Activated CD8-positive, alpha-beta memory T cell treated with anti-CD3 and anti-CD28 coated beads for 48 hours (primary cell): Measurements from ENCODE around the gene AK2.

Experiments used
- DNase-seq, 3 experiments: peaks; one replicate each; pipeline ENCODE4 v3.0.0-alpha.2; 2020; ENCODE audit warnings: low read depth in 2 of 3, low spot score in 2 of 3

Gene AK2

DNA sequence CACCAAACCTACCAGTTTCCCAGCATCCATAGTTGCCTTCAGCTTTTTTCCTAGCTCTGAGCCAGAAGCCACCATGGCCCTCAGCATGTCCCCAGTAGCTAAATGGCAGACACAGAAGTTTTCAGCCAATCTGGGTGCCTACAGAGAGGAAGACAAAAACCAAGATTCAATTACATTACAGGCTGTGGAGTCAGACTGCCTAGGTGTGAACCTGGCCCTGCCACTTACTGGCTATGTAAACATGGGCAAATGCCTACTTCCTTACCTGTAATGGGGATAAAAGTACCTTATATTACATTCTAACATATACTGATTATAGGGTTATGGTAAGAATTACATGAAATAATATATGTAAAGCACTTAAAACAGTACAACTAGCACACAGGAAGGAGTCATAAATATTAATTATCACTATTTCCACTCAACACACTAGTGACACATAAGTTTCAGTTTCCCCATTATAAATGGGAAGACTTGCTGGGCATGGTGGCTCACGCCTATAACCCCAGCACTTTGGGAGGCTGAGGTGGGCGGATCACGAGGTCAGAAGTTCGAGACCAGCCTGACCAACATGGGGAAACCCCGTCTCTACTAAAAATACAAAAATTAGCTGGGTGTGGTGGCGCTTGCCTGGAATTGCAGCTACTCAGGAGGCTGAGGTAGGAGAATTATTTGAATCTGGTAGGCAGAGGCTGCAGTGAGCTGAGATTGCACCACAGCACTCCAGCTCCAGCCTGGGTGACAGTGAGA, 12.1 kb downstream of the AK2 start:
- DNase-seq, result peak; percentile 19 to 61 (median 33)

GRCh38 chr1:33022650-33023200, 14.0 kb downstream of the AK2 start:
- no peak for DNase-seq

DNA sequence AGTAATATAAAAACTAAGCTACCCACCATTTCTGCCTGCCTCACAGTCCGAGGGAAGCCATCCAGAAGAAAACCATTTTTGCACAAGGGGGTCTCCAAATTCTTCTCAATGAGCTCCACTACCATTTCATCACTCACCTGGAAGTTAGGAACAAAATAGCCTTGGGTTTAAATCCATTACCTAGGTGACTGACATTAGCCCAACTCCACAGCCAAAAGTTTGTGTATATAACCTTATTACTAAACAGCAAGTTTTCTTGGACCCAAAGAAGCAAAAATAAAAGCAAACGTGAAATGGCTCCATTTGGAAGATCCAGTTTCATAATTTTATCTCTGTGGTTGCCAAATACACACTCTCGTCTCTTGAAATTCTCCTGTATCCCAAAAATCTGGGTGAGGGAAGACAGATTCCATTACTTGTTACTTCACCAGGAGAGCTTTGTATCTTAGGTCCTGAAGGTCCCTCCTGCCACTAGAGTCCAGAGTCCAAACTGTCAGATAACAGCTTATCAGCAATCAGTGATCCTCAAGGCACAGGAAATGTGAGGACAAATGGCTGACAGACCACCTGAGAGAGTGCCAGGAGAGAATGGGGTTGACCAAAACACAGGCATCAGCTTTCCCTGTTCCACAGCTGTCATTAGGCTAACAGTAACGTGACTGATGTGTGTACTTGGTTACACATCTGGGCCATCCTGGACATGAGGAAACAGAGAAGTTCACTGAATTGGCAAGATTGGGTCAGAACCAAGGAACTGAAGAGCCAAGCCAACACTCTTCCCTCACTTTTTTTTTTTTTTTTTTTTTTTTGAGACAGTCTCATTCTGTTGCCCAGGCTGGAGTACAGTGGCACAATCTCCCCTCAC, 14.9 kb downstream of the AK2 start:
- no peak for DNase-seq

GRCh38 chr1:33018112-33018511, 18.6 kb downstream of the AK2 start:
- no peak for DNase-seq

DNA sequence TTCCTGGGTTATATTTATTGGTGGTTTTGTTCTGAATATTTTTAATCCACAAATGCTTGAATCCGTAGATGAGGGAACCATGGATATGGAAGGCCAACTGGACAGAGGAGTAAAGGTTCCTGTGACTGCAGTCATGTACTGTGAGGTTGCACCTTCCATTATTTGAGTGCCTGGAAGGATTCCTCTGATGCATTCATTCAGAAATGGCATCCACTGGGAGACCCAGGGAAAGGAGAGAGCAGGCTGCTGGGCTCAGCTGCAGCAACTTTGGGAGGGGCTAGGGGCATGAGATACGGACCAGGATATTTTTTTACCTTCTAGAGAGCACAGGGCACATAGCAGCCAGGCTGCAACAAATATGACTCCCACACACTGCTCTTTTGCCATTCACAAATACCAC, 19.5 kb downstream of the AK2 start:
- DNase-seq, result no peak

DNA sequence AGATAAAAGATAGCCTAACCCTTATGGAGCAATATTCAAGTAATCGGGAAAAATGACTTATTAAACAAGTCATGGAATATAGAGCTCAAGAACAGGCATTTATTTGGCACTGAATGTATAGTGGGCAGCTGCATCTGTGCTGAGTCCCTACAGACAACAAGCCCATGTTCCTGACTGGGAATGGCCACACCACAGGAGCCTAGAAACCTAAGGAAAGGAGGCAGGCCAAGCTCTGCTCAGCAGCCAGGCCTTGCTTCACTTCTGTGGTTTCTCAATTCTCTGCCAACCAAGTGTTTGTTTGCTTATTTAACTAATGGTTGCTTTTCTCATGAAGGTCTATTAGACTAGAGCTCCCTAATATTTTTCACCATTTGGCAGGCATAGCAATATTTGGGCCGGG, 21.5 kb downstream of the AK2 start:
- DNase-seq, result no peak

- no peak for DNase-seq
Observed at GRCh38 chr1:33014464-33015163, 22.1 kb downstream of the AK2 start.

- DNase-seq, result no peak
Observed at GRCh38 chr1:33013791-33014190, 22.9 kb downstream of the AK2 start.

DNA sequence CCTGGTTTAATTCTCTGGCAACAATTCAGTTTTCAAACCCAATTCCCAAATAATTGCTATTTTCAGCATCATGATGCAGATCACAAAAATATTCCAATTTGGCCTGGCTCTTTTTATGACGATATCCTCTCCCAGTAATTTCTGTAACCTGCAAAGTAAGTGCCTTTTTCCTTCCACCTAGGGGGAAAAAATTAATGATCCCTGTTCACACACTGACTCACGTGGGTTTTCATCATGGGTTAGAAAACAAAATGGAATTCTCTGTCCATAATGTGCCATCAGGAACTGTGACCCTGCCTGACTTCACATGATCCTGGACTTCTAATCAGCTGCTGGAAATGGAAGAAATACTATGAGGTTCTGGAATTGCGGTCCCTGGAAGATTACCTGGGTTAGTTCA, 24.5 kb downstream of the AK2 start:
- DNase-seq, result no peak

DNA sequence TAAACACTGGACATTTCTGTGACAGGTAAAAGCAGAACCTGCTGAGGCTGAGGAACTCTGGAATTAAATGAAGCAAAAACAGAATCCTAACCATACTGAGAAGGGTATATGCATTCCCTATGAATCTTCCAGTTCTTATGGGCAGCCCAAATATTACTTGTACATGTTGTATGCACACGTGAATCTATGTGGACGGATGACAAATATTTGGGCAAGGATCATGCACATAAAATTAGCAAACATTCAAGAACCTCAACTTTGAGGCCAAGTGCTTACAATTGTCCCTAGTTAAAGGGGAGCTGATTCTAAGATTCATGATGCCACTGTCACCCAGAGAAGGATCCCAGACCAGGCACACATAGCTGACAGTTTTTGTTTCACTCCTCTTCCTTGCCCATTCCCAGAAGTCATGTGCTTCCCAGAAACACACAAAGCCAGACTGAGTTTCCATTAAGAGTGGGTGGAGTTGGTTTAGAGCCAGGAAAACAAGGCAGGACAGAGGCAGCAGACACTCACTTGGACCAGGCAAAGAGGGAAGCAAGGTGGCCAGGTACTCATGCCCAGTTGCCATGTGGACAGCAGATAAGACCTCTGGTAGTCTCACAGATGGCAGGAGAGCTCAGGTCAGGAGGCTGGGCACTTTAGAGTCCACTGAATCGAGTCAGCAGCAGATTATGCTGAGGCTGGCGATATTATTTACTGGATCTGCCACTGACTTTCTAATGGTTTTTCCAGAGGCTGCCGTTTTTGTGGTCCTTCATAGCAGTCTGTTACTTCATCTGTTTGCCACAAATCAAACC, 25.6 kb downstream of the AK2 start:
- no peak for DNase-seq

- DNase-seq, result no peak
Observed at GRCh38 chr1:33009561-33009960, 27.1 kb downstream of the AK2 start.

GRCh38 chr1:33008051-33008914, 28.4 kb downstream of the AK2 start:
- no peak for DNase-seq

GRCh38 chr1:33007190-33008050, 29.3 kb downstream of the AK2 start:
- DNase-seq, result no peak

DNA sequence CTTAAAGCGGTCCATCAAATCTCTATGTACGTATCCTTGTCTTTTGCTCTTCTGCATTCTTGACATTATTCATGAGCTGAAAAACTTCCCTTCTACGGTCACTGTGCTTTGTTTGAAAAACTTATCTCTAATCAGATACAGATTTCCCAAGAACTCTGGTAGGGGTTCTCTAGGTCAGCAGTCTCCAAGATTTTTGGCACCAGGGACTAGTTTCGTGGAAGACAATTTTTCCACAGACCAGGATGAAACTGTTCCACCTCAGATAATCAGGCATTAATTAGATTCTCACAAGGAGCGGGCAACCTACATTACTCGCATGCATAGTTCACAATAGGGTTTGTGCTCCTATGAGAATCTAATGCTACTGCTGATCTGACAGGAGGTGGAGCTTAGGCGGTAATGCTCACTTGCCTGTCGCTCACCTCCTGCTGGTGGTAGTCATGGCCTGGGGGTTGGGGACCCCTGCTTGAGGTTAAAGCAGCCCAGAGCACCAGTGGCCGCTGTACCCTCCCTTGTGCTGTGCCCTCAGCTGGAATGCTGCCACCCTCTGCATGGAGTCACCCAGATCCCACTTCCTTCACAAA, 30.8 kb downstream of the AK2 start:
- DNase-seq, result no peak

- no peak for DNase-seq
Observed at GRCh38 chr1:33005117-33005837, 31.4 kb downstream of the AK2 start.

DNA sequence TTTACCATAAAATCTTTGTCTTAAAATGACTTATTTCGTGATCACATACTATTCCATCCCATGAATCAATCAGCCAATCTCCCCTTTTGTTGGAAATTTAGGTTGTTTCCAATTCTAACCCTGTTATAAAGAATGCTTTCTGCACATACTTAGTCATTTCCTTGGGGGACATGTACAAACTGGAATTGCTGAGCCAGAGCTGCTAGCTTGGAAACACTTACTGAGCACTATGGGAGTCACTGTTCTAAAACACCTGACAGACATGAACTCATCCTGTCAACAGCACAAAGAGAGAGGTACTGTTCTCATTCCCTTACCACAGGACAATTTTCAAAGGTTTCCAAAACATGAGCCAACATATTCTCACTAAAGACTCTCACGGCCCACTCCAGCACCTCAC, 32.1 kb downstream of the AK2 start:
- no peak for DNase-seq

GRCh38 chr1:33003657-33004056, 33.0 kb downstream of the AK2 start:
- no peak for DNase-seq

- DNase-seq, result no peak
Observed at GRCh38 chr1:33002006-33002405, 34.7 kb downstream of the AK2 start.
